Liver (tissue), 9 donors: ENCODE measurements around the gene PALM3. TPM values are rescaled to one million over a fixed set of nuclear protein-coding genes. Genes with fewer than 3 reads are reported as not detected.
"Not testable (repeated sequence)": the region's sequence is repeated elsewhere in the genome, so short reads cannot be mapped to it uniquely, and the experiment has no call there.

Experiments
- DNase-seq: peaks from one replicate; pipeline ENCODE4 v3.0.0-alpha.2; 2017; ENCODE audit warnings: low spot score
- H3K27ac ChIP-seq, 2 donors: one replicate each; pipeline ENCODE4 v1.7.0; 2013; ENCODE audit warnings: inconsistent platforms in 2 of 2, low read length in 2 of 2, control low read depth in 1 of 2, low read depth in 1 of 2, mild to moderate bottlenecking in 1 of 2
- H3K27me3 ChIP-seq, 4 donors: one replicate each; pipeline versions ENCODE4 v1.6.1 to v1.7.0; 2013; ENCODE audit warnings: low read length in 3 of 4, inconsistent platforms in 1 of 4, mild to moderate bottlenecking in 1 of 4, moderate library complexity in 1 of 4; ENCODE audit not compliant: control insufficient read depth in 4 of 4, insufficient read depth in 4 of 4
- H3K36me3 ChIP-seq, 4 donors: one replicate each; pipeline versions ENCODE4 v1.6.1 to v1.7.0; 2013; ENCODE audit warnings: low read length in 3 of 4, mild to moderate bottlenecking in 3 of 4, low read depth in 1 of 4, moderate library complexity in 1 of 4; ENCODE audit not compliant: control insufficient read depth in 4 of 4, insufficient read depth in 3 of 4
- H3K4me1 ChIP-seq, 4 donors: one replicate each; pipeline versions ENCODE4 v1.6.1 to v1.7.0; 2013; ENCODE audit warnings: low read length in 3 of 4, mild to moderate bottlenecking in 3 of 4, moderate library complexity in 1 of 4; ENCODE audit not compliant: control insufficient read depth in 4 of 4, insufficient read depth in 4 of 4
- H3K4me3 ChIP-seq, 3 donors: one replicate each; pipeline versions ENCODE4 v1.6.1 to v1.7.0; 2013; ENCODE audit warnings: low read length in 3 of 3, control low read depth in 1 of 3, low read depth in 1 of 3, mild to moderate bottlenecking in 1 of 3
- H3K9ac ChIP-seq, 2 donors: one replicate each; pipeline ENCODE4 v1.7.0; 2013; ENCODE audit warnings: low read length in 2 of 2, mild to moderate bottlenecking in 2 of 2, moderate library complexity in 2 of 2, control low read depth in 1 of 2, low read depth in 1 of 2
- H3K9me3 ChIP-seq, 4 donors: one replicate each; pipeline versions ENCODE4 v1.6.1 to v1.7.0; 2013; ENCODE audit warnings: low read length in 3 of 4; ENCODE audit not compliant: control insufficient read depth in 4 of 4
- ATF3 ChIP-seq: IDR thresholded peaks from 2 replicates; pipeline ENCODE4 v1.6.1; 2016; ENCODE audit warnings: antibody characterized with exemption
- CTCF ChIP-seq: fragments of 150-350 bp; IDR thresholded peaks from 2 replicates; pipeline ENCODE4 v1.5.1; 2017; ENCODE audit warnings: improper control_type of control experiment, low read depth, low read length; ENCODE audit not compliant: missing input control
- EGR1 ChIP-seq, 2 donors: IDR thresholded peaks; 2 replicates each; pipeline ENCODE4 v1.6.1; 2016 to 2018; ENCODE audit warnings: antibody characterized with exemption in 2 of 2, low read depth in 2 of 2
- FOXA1 ChIP-seq: IDR thresholded peaks from 2 replicates; pipeline ENCODE4 v1.6.1; 2016; ENCODE audit warnings: antibody characterized with exemption
- FOXA2 ChIP-seq: IDR thresholded peaks from 2 replicates; pipeline ENCODE4 v1.6.1; 2016; ENCODE audit warnings: antibody characterized with exemption
- GABPA ChIP-seq, 2 donors: IDR thresholded peaks in 1 of 2; conservative IDR thresholded peaks in 1 of 2; 2 replicates each; pipeline ENCODE4 v1.6.1; 2016; ENCODE audit warnings: antibody characterized with exemption in 2 of 2, mild to moderate bottlenecking in 1 of 2, moderate library complexity in 1 of 2
- HNF4A ChIP-seq, 2 donors: conservative IDR thresholded peaks; 2 replicates each; pipeline ENCODE4 v1.6.1; 2016; ENCODE audit warnings: antibody characterized with exemption in 2 of 2, mild to moderate bottlenecking in 2 of 2
- HNF4G ChIP-seq: IDR thresholded peaks from 2 replicates; pipeline ENCODE4 v1.6.1; 2016; ENCODE audit warnings: antibody characterized with exemption
- JUND ChIP-seq, 2 donors: IDR thresholded peaks; 2 replicates each; pipeline ENCODE4 v1.6.1; 2016; ENCODE audit warnings: antibody characterized with exemption in 2 of 2
- NR2F2 ChIP-seq: IDR thresholded peaks from 2 replicates; pipeline ENCODE4 v1.6.1; 2016; ENCODE audit warnings: antibody characterized with exemption
- RAD21 ChIP-seq, 2 donors: IDR thresholded peaks; 2 replicates each; pipeline ENCODE4 v1.6.1; 2016; ENCODE audit warnings: antibody characterized with exemption in 2 of 2, mild to moderate bottlenecking in 2 of 2
- RXRA ChIP-seq, 2 donors: IDR thresholded peaks; 2 replicates each; pipeline ENCODE4 v1.6.1; 2017 to 2018; ENCODE audit warnings: antibody characterized with exemption in 2 of 2, mild to moderate bottlenecking in 1 of 2
- SP1 ChIP-seq: IDR thresholded peaks from 2 replicates; pipeline ENCODE4 v1.6.1; 2018; ENCODE audit warnings: antibody characterized with exemption, mild to moderate bottlenecking
- TAF1 ChIP-seq: conservative IDR thresholded peaks from 2 replicates; pipeline ENCODE4 v1.6.1; 2016; ENCODE audit warnings: antibody characterized with exemption, mild to moderate bottlenecking
- YY1 ChIP-seq: IDR thresholded peaks from 2 replicates; pipeline ENCODE4 v1.6.1; 2016; ENCODE audit warnings: antibody characterized with exemption, mild to moderate bottlenecking
- WGBS: extraction: QIAGEN DNeasy Blood & Tissue Kit; methylation state at CpG from one replicate; pipeline ENCODE4 v1.1.7; 2013; 5-methylcytosine and 5-hydroxymethylcytosine counted together
- polyA plus RNA-seq, 2 donors: library from polyadenylated mRNA; stranded (reverse) in 1 of 2; unstranded in 1 of 2; fragments of 200-250 nt in 1 of 2; fragments of >200 nt in 1 of 2; fragmentation: Nextera tagmentation in 1 of 2; extraction: Ambion mirVana in 1 of 2; gene quantifications; one replicate each; pipeline versions ENCODE4 v1.2.1 to v1.2.3, GENCODE V29; 2013 to 2015
- total RNA-seq, 2 donors: library from RNA; depleted of rRNA; stranded (reverse); fragments of >200 nt; gene quantifications; one replicate each; pipeline ENCODE4 v1.2.3, GENCODE V29; 2014
- TF ChIP-seq, protein P1 (sequence below): IDR thresholded peaks from 2 replicates; pipeline ENCODE4 v1.6.1; 2016; ENCODE audit warnings: antibody characterized with exemption, mild to moderate bottlenecking
- TF ChIP-seq, protein P2 (sequence below): IDR thresholded peaks from 2 replicates; pipeline ENCODE4 v1.6.1; 2016; ENCODE audit warnings: antibody characterized with exemption
- TF ChIP-seq, protein P3 (sequence below): IDR thresholded peaks from 2 replicates; pipeline ENCODE4 v1.6.1; 2016; ENCODE audit warnings: antibody characterized with exemption
- donor health status: healthy.
- donor health status: healthy.
- donor health status: healthy.
- donor health status: healthy.
- donor health status: healthy.

The PALM3 gene
- total and polyA plus RNA-seq, 4 donors = 1.4 to 17.9 (median 5.9) TPM

DNA sequence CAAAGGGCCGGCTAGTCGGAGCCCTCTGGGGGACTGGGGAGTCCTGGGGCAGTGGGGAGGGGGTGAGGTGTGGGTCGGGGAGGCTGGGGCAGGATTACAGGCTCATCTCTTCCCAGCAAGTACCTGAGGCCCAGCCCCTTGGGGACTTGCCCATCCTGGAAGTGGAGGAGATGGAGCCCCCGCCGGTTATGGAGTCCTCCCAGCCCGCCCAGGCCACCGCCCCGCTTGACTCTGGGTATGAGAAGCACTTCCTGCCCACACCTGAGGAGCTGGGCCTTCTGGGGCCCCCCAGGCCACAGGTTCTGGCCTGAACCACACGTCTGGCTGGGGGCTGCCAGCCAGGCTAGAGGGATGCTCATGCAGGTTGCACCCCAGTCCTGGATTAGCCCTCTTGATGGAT is 9.9 kb downstream of the PALM3 start:
- Histone ChIP-seq H3K27ac (no peak overlapping the region), H3K27me3 (no peaks in the 10 kb centered on the region), H3K9me3 (no peaks in the 10 kb centered on the region), H3K4me1 (no peaks in the 10 kb centered on the region), H3K4me3 (no peak overlapping the region), H3K36me3 (peaks cover 7 to 27% (median 12%) of the 10 kb centered on the region in 4 donors), H3K9ac (no peak overlapping the region)
- TF ChIP-seq EGR1 (IDR thresholded peaks at IDR 0.05; ENCODE audit: low read depth in 2 of 2) = no peak
- TF ChIP-seq TAF1 = no peak
- TF ChIP-seq, protein P1, sequence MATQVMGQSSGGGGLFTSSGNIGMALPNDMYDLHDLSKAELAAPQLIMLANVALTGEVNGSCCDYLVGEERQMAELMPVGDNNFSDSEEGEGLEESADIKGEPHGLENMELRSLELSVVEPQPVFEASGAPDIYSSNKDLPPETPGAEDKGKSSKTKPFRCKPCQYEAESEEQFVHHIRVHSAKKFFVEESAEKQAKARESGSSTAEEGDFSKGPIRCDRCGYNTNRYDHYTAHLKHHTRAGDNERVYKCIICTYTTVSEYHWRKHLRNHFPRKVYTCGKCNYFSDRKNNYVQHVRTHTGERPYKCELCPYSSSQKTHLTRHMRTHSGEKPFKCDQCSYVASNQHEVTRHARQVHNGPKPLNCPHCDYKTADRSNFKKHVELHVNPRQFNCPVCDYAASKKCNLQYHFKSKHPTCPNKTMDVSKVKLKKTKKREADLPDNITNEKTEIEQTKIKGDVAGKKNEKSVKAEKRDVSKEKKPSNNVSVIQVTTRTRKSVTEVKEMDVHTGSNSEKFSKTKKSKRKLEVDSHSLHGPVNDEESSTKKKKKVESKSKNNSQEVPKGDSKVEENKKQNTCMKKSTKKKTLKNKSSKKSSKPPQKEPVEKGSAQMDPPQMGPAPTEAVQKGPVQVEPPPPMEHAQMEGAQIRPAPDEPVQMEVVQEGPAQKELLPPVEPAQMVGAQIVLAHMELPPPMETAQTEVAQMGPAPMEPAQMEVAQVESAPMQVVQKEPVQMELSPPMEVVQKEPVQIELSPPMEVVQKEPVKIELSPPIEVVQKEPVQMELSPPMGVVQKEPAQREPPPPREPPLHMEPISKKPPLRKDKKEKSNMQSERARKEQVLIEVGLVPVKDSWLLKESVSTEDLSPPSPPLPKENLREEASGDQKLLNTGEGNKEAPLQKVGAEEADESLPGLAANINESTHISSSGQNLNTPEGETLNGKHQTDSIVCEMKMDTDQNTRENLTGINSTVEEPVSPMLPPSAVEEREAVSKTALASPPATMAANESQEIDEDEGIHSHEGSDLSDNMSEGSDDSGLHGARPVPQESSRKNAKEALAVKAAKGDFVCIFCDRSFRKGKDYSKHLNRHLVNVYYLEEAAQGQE = no peak
- no peak for TF ChIP-seq NR2F2
- TF ChIP-seq, protein P2, sequence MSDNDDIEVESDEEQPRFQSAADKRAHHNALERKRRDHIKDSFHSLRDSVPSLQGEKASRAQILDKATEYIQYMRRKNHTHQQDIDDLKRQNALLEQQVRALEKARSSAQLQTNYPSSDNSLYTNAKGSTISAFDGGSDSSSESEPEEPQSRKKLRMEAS = no peak
- no peak for TF ChIP-seq RXRA (IDR thresholded peaks at IDR 0.05)
- TF ChIP-seq GABPA (IDR thresholded peaks at IDR 0.05 in 1 of 2, conservative IDR thresholded peaks at IDR 0.05 in 1 of 2) = no peak
- TF ChIP-seq, protein P3, sequence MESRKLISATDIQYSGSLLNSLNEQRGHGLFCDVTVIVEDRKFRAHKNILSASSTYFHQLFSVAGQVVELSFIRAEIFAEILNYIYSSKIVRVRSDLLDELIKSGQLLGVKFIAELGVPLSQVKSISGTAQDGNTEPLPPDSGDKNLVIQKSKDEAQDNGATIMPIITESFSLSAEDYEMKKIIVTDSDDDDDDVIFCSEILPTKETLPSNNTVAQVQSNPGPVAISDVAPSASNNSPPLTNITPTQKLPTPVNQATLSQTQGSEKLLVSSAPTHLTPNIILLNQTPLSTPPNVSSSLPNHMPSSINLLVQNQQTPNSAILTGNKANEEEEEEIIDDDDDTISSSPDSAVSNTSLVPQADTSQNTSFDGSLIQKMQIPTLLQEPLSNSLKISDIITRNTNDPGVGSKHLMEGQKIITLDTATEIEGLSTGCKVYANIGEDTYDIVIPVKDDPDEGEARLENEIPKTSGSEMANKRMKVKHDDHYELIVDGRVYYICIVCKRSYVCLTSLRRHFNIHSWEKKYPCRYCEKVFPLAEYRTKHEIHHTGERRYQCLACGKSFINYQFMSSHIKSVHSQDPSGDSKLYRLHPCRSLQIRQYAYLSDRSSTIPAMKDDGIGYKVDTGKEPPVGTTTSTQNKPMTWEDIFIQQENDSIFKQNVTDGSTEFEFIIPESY = no peak
- TF ChIP-seq CTCF = no peak
- TF ChIP-seq YY1 = no peak
- no peak for TF ChIP-seq FOXA2
- no peak for TF ChIP-seq JUND (IDR thresholded peaks at IDR 0.05)
- TF ChIP-seq ATF3 = no peak
- TF ChIP-seq SP1 = no peak
- TF ChIP-seq HNF4G = no peak
- TF ChIP-seq FOXA1 = no peak
- TF ChIP-seq RAD21 (IDR thresholded peaks at IDR 0.05) = no peak
- TF ChIP-seq HNF4A (conservative IDR thresholded peaks at IDR 0.05) = no peak
- WGBS = 82% methylated on average over 9 of the region's 9 CpGs
- no peak for DNase-seq

DNA sequence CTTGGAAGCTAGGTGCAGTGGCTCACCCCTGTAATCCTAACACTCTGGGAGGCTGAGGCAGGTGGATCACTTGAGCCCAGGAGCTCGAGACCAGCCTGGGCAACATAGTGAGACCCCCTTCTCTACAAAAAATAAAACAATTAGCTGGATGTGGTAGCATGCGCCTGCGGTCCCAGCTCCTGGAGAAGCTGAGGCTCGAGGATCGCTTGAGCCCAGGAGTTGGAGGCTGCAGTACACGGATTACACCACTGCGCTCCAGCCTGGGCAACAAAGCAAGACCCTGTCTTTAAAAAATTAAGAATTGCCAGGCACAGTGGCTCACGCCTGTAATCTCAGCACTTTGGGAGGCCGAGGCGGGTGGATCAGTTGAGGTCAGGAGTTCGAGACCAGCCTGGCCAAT is 10.9 kb downstream of the PALM3 start:
- H3K27ac ChIP-seq, H3K4me1 ChIP-seq, H3K4me3 ChIP-seq, H3K27me3 ChIP-seq, DNase-seq, H3K9ac ChIP-seq, H3K9me3 ChIP-seq: not testable (repeated sequence)
- 97% methylated on average over 11 of the region's 11 CpGs for WGBS
- peaks cover 2 to 20% (median 9%) of the 10 kb centered on the region in 4 donors for H3K36me3 ChIP-seq
